ENCODE measurements around the gene RANBP10. TPM values are rescaled to one million over a fixed set of nuclear protein-coding genes. Genes with fewer than 3 reads are reported as not detected.
A peak's percentile ranks its signal among the peaks of the same experiment; 100 is the strongest.

The RANBP10 gene
- total and polyA plus RNA-seq, 2 of the 13 experiments (the other 11 are each of a cell fraction or from before 2014, with no cell fraction given): 9.2 to 22.7 TPM

- TF ChIP-seq ARID5B (CRISPR knock-in tag; IDR thresholded peaks at IDR 0.05) (peak; percentile 55; the same call in 1 of the 2 replicates), NKX3-1 (CRISPR knock-in tag; IDR thresholded peaks at IDR 0.05) (no peak), E2F1 (CRISPR knock-in tag; IDR thresholded peaks at IDR 0.05) (no peak), REPIN1 (CRISPR knock-in tag; IDR thresholded peaks at IDR 0.05; ENCODE audit: borderline replicate concordance, low read depth) (no peak), TAF1 (CRISPR knock-in tag; IDR thresholded peaks at IDR 0.05) (0 out of 2 replicates have a peak, but pooled peaks have one; percentile 22), ZNF83 (CRISPR knock-in tag; IDR thresholded peaks at IDR 0.05; ENCODE audit: borderline replicate concordance) (no peak), ZFY (CRISPR knock-in tag; IDR thresholded peaks at IDR 0.05) (peak; percentile 86), GLI4 (CRISPR knock-in tag; IDR thresholded peaks at IDR 0.05; ENCODE audit: borderline replicate concordance) (0 out of 2 replicates have a peak, but pooled peaks have one; percentile 35), ZFAT (CRISPR knock-in tag; conservative IDR thresholded peaks at IDR 0.05) (no peak), JUND (CRISPR knock-in tag; IDR thresholded peaks at IDR 0.05) (peak; percentile 92), NR2F2 (IDR thresholded peaks at IDR 0.05; ENCODE audit: borderline replicate concordance, low read depth) (peak; percentile 71), FOXP1 (IDR thresholded peaks at IDR 0.05) (no peak), FOXP1 (CRISPR knock-in tag; IDR thresholded peaks at IDR 0.05) (peak; percentile 44; the same call in 1 of the 2 replicates), ELK4 (CRISPR knock-in tag; IDR thresholded peaks at IDR 0.05; ENCODE audit: borderline replicate concordance) (no peak), ZBTB39 (CRISPR knock-in tag; IDR thresholded peaks at IDR 0.05) (no peak), ATAD3A (CRISPR knock-in tag; IDR thresholded peaks at IDR 0.05) (no peak), ZNF784 (CRISPR knock-in tag; IDR thresholded peaks at IDR 0.05; ENCODE audit: borderline replicate concordance) (0 out of 2 replicates have a peak, but pooled peaks have one; percentile 47), ZNF572 (CRISPR knock-in tag; IDR thresholded peaks at IDR 0.05) (no peak), ZNF235 (CRISPR knock-in tag; IDR thresholded peaks at IDR 0.05; ENCODE audit: borderline replicate concordance) (peak; percentile 70; the same call in 1 of the 2 replicates), AHR (CRISPR knock-in tag; IDR thresholded peaks at IDR 0.05) (no peak)
These were observed 80.0 kb downstream of the RANBP10 start (continued) for GRCh38 chr16:67726106-67727034.

Measured in HepG2 (cell line).